PC-9 (cell line): ENCODE measurements around the gene RASGRF1. TPM values are rescaled to one million over a fixed set of nuclear protein-coding genes. Genes with fewer than 3 reads are reported as not detected.

ENCODE experiments used
- BruUV-seq: library from RNA; stranded (reverse); fragments of 400-500 nt; replicated peaks from 2 replicates; lab custom pipeline; 2021; lab: Mats Ljungman, UMichigan
- CTCF ChIA-PET: fragments of 300-600 bp; sonication (Branson Sonifier 250); formaldehyde crosslinking; loops from one replicate; lab custom pipeline; 2022; ENCODE audit warnings: antibody characterized with exemption; lab: Charles Lee
- POLR2A ChIA-PET: fragments of 300-600 bp; sonication (Branson Sonifier 250); formaldehyde crosslinking; loops from one replicate; lab custom pipeline; 2022; ENCODE audit warnings: antibody characterized with exemption; ENCODE audit not compliant: unreplicated experiment; lab: Charles Lee
- DNase-seq, 2 experiments: peaks; one replicate each; pipeline versions ENCODE4 v3.0.0 to v3.0.0-alpha.2; 2015 to 2022; ENCODE audit warnings: mixed read lengths in 1 of 2
- H2AFZ ChIP-seq: fragments of 200-600 bp; sonication (generic); 2 replicates; pipeline ENCODE4 v1.8.1; 2017; ENCODE audit warnings: antibody characterized with exemption
- H3F3A ChIP-seq: fragments of 200-600 bp; sonication (generic); 2 replicates; pipeline ENCODE4 v1.8.1; 2017; ENCODE audit warnings: antibody characterized with exemption, mild to moderate bottlenecking, low read depth; ENCODE audit not compliant: insufficient read depth
- H3K27ac ChIP-seq: fragments of 200-600 bp; sonication (generic); 2 replicates; pipeline ENCODE4 v1.6.1; 2016; ENCODE audit warnings: mixed run types
- H3K27me3 ChIP-seq: fragments of 200-600 bp; sonication (generic); 2 replicates; pipeline ENCODE4 v1.6.1; 2016; ENCODE audit warnings: low read depth, mixed run types; ENCODE audit not compliant: insufficient read depth
- H3K36me3 ChIP-seq: fragments of 200-600 bp; sonication (generic); 2 replicates; pipeline ENCODE4 v1.6.1; 2016; ENCODE audit warnings: low read depth, mixed run types
- H3K4me1 ChIP-seq: fragments of 200-600 bp; sonication (generic); replicated peaks from 2 replicates; pipeline ENCODE4 v1.6.1; 2016; ENCODE audit warnings: mixed run types; ENCODE audit not compliant: insufficient read depth
- H3K4me2 ChIP-seq: fragments of 200-600 bp; sonication (generic); 2 replicates; pipeline ENCODE4 v1.6.1; 2017; ENCODE audit warnings: mixed run types
- H3K4me3 ChIP-seq: fragments of 200-600 bp; sonication (generic); 2 replicates; pipeline ENCODE4 v1.6.1; 2016; ENCODE audit warnings: mixed run types
- H3K79me2 ChIP-seq: fragments of 200-600 bp; sonication (generic); 2 replicates; pipeline ENCODE4 v1.6.1; 2017; ENCODE audit warnings: low read depth, mixed run types
- H3K9me2 ChIP-seq: fragments of 200-600 bp; sonication (generic); 2 replicates; pipeline ENCODE4 v1.8.1; 2017; ENCODE audit warnings: mild to moderate bottlenecking; ENCODE audit not compliant: insufficient read depth
- H3K9me3 ChIP-seq: fragments of 200-600 bp; sonication (generic); 2 replicates; pipeline ENCODE4 v1.8.1; 2016; ENCODE audit warnings: low read depth; ENCODE audit not compliant: insufficient read depth
- H4K20me1 ChIP-seq: fragments of 200-600 bp; sonication (generic); 2 replicates; pipeline ENCODE4 v1.8.1; 2017; ENCODE audit not compliant: insufficient read depth
- CTCF ChIP-seq: fragments of 200-600 bp; sonication (generic); conservative IDR thresholded peaks from 2 replicates; pipeline ENCODE4 v1.6.1; 2017; ENCODE audit warnings: mixed run types, antibody characterized with exemption, mild to moderate bottlenecking, moderate library complexity
- EZH2 ChIP-seq: fragments of 200-600 bp; sonication (generic); IDR thresholded peaks from 2 replicates; pipeline ENCODE4 v1.8.0; 2017; ENCODE audit warnings: antibody characterized with exemption, low read depth
- intact Hi-C: fragments of 100-400 bp; cut with micrococcal nuclease; formaldehyde crosslinking; loops from one replicate; pipeline ENCODE4 v1.10.0; 2022; ENCODE audit not compliant: unreplicated experiment
- total RNA-seq: library from RNA; stranded (reverse); gene quantifications from 2 replicates; pipeline ENCODE4 v1.2.3, GENCODE V29; 2021

RASGRF1 gene
- total RNA-seq, 1 experiment from 2014 or later, result 6.0 TPM

- H3K36me3 ChIP-seq, result no peaks in the 10 kb centered on the region
- no peak for TF ChIP-seq EZH2
- no peak for TF ChIP-seq CTCF
- ChIA-PET POLR2A (no interaction called here), CTCF (no interaction called here)
- no peak overlapping the region for H3K27ac ChIP-seq
- peaks cover 5% of the 10 kb centered on the region; the same call in 1 of the 2 replicates for H3F3A ChIP-seq
- intact Hi-C loops, result no loop called here
- H2AFZ ChIP-seq, result no peak overlapping the region
- H3K27me3 ChIP-seq, result peaks cover 17% of the 10 kb centered on the region; the same call in 1 of the 2 replicates
- H3K4me1 ChIP-seq, result no peaks in the 10 kb centered on the region
- no peaks in the 10 kb centered on the region for H3K9me2 ChIP-seq
- H3K4me2 ChIP-seq, result no peak overlapping the region
- no TSS peak for BruUV-seq
- H3K9me3 ChIP-seq, result no peaks in the 10 kb centered on the region
- H3K4me3 ChIP-seq, result no peak overlapping the region
- no peak for DNase-seq
- H3K79me2 ChIP-seq, result no peaks in the 10 kb centered on the region
- H4K20me1 ChIP-seq, result no peaks in the 10 kb centered on the region
Observed at GRCh38 chr15:79078763-79079410, 11.7 kb downstream of the RASGRF1 start.

- no peak for TF ChIP-seq EZH2
- no peak for TF ChIP-seq CTCF
- Histone ChIP-seq H3K27me3 (peaks cover 10% of the 10 kb centered on the region; the same call in 1 of the 2 replicates), H3K79me2 (no peaks in the 10 kb centered on the region), H2AFZ (no peak overlapping the region), H3K4me3 (no peak overlapping the region), H3K36me3 (no peaks in the 10 kb centered on the region), H3K9me3 (no peaks in the 10 kb centered on the region), H3K27ac (no peak overlapping the region), H3K4me2 (no peak overlapping the region), H3F3A (peaks cover 5% of the 10 kb centered on the region; the same call in 1 of the 2 replicates), H3K4me1 (peaks cover 9% of the 10 kb centered on the region), H3K9me2 (no peaks in the 10 kb centered on the region), H4K20me1 (no peaks in the 10 kb centered on the region)
- ChIA-PET CTCF (no interaction called here), POLR2A (no interaction called here)
- intact Hi-C loops, result no loop called here
- DNase-seq, result no peak
- BruUV-seq, result no TSS peak
Observed at GRCh38 chr15:79078003-79078402, 12.6 kb downstream of the RASGRF1 start.

DNA sequence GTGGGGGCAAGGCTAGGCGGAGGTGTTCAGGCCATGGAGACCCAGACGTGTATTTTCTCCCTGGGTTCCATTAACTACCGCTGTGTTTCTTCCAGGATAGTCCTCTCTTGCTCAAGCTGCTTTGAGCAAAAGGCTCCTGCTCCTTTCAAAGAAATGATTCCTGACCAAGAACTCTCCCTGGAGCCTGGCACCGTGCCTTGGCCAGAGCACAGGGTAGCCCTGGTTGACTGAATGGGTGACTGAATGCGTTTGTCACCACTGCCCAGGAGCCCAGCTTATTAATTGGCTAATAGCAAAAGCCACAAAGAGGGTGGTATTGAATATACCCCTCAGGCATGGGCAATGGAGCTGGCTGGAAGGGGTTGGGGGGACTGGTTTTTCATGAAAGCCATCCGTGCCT is 13.9 kb downstream of the RASGRF1 start:
- no peak overlapping the region for H3K27ac ChIP-seq
- ChIA-PET CTCF (no interaction called here), POLR2A (no interaction called here)
- no peaks in the 10 kb centered on the region for H3K9me2 ChIP-seq
- DNase-seq, result no peak
- intact Hi-C loops, result no loop called here
- no peak overlapping the region for H2AFZ ChIP-seq
- H3K9me3 ChIP-seq, result no peaks in the 10 kb centered on the region
- peaks cover 13% of the 10 kb centered on the region for H3K4me1 ChIP-seq
- no peaks in the 10 kb centered on the region for H3K79me2 ChIP-seq
- peaks cover 5% of the 10 kb centered on the region; the same call in 1 of the 2 replicates for H3F3A ChIP-seq
- H3K4me2 ChIP-seq, result no peak overlapping the region
- no peaks in the 10 kb centered on the region; the same call in 1 of the 2 replicates for H3K27me3 ChIP-seq
- no peaks in the 10 kb centered on the region for H3K36me3 ChIP-seq
- no peaks in the 10 kb centered on the region for H4K20me1 ChIP-seq
- no peak overlapping the region for H3K4me3 ChIP-seq
- no TSS peak for BruUV-seq
- TF ChIP-seq CTCF (no peak), EZH2 (no peak)
